HG02610 (cell line): ENCODE data around the gene ALDH18A1.
"Not testable (repeated sequence)": the region's sequence is repeated elsewhere in the genome, so short reads cannot be mapped to it uniquely, and the experiment has no call there.

Experiments
- ATAC-seq: cut with Tn5 transposase; IDR thresholded peaks from one replicate; pipeline ENCODE4 v1.9.1; 2021; ENCODE audit warnings: mild to moderate bottlenecking, moderate library complexity; ENCODE audit not compliant: unreplicated experiment

The ALDH18A1 gene

GRCh38 chr10:95651346-95652060 is 5.0 kb downstream of the ALDH18A1 start:
- no peak for ATAC-seq

- no peak for ATAC-seq
Measured at GRCh38 chr10:95650232-95650631, 6.3 kb downstream of the ALDH18A1 start.

DNA sequence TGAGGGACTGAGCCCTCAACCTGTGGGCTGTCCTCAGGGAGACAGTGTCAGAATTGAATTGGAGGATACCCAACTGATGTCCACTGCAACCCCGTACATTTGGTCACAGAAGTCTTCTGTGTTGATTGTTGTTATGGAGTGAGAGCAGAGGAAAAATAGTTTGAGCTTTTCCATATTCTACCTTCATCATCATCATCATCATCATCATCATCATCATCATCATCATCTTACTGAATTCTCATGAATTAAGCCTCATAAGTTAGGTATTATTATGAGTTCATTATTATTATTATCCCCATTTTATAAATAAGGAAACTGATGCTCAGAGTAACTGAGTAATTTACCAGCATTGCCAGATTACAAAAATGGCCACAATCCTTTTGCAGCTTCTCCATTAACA is 8.4 kb downstream of the ALDH18A1 start:
- no peak for ATAC-seq

DNA sequence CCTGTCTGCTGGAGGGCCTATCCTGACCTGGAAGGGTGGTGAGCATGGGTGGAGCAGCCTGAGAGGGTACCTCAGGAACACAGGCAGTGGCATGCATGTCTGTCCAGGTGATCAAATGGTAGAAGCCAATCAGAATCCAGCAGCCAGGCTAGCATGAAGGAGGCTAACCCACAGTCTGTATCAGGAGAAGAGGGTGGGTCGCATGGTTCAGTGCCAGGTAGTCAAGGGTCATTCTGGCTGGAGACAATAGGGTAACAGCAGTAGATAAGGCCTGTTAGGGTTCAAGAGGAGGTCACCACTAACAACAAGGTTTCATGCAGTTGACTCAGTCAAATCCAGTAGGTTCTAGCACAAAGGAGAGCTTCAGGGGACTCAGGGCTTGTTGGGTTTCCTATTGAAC is 10.4 kb downstream of the ALDH18A1 start:
- ATAC-seq: no peak

DNA sequence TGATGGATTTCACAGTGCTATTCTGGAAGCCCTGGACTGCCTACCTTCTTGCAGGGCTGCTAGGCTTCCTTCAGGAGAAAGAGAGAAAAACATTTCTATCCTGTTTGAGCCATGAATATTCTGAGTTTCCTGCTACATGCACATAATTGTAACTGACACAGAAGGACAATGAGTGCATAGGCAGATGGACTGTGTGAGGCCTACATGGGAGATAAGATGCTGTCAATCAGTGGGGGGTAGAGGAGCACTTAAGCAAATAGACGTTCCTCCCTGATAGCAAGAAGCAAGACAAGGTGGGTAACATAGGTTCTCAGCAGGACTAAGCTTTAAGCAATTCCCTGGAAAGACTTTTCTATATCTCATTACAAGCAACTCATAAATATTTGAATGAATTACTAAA is 11.6 kb downstream of the ALDH18A1 start:
- ATAC-seq: no peak

DNA sequence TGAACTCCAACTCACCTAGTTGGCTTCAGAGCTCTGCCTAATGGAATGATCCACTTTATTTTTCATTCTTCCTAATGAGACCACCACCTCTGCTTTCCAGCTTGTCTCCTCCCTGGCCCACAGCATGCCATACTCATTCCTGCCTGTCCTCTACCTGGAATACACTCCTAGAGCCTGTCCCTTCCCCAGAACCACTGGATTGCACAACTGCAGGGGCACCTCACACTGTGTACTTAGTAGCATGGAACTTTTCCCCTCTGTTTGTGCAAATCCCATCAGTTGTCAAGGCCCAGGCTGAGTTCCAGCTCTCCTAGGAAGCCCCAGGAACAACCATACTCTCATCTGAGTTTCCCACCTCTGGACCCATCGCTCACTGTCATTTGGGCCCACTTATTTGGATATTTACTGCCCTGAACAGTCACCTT is 15.6 kb downstream of the ALDH18A1 start:
- ATAC-seq: no peak

DNA sequence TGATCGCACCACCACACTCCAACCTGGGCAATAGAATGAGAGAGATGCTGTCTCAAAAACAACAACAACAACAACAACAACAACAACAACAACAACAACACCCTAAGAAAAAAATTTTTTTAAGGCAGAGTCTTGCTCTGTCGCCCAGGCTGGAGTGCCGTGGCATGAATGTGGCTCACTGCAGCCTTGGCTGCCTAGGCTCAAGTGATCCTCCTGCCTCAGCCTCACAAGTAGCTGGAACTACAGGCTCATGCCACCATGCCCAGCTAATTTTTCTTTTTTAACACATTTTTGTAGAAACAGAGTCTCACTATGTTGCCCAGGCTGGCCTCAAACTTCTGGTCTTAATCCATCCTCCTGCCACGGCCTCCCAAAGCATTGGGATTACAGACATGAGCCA is 18.6 kb downstream of the ALDH18A1 start:
- ATAC-seq: no peak

- no peak for ATAC-seq
Measured at GRCh38 chr10:95637140-95637539, 19.4 kb downstream of the ALDH18A1 start.

DNA sequence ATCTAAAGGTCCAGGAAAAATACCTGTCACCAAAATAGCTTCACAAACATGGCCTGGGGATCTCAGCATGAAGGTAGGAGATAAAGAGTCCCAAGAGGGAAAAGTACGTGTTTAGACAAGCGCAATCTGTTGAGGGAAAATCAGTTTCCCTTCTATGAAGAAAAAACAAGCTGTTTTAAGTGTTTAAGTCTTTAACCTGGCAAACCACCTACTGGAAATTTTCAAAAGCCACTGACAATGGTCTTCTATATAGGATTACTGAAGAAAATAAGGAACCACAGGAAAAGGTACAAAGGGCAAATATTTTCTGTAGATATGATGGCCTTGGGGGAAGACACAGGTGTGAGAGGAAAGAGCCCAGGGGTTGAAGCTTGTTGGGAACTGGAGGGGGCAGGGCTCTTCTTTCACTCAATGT is 21.2 kb downstream of the ALDH18A1 start:
- ATAC-seq: no peak

GRCh38 chr10:95628786-95629185 is 27.7 kb downstream of the ALDH18A1 start:
- ATAC-seq: no peak

DNA sequence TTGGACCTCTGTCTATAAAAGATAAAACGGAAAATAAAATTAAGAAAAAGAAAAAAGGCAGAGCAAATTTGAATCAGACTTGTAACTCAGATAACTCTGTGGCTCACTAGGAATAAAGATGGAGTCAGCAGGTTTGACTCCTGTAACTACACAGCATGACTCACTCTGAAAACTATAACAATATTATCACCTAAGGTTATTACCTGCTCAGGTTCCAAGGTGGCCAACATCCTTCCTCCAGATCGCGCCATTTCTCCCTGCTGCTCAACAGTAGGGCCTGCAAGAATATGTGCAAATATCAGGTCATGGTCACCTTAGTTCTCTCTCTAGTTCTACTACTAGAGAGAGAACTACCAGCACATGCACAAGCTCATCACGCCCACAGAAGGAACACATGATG is 30.0 kb downstream of the ALDH18A1 start:
- ATAC-seq: no peak

DNA sequence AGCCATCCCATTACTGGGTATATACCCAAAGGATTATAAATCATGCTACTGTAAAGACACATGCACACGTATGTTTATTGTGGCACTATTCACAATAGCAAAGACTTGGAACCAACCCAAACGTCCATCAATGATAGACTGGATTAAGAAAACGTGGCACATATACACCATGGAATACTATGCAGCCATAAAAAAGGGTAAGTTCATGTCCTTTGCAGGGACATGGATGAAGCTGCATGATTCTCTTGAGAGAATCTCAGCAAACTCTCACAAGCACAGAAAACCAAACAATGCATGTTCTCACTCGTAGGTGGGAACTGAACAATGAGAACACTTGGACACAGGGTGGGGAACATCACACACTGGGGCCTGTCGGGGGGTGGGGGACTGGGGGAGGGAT is 36.1 kb downstream of the ALDH18A1 start:
- not testable (repeated sequence) for ATAC-seq

DNA sequence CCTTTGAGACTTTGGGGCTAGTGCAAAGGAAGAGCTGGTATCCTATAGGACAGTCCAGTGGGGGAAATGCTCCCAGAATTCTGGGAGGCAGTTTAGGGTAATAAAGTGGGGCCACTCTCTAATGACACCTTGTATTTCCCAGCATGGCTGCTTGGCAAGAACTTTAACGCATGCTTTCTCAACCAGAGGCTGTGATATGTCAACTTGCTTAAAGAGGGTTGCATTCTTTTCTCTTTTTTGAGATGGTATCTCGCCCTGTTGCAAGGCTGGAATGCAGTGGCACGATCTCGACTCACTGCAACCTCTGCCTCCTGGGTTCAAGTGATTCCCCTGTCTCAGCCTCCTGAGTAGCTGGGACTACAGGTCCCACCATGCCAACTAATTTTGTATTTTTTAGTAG is 38.4 kb downstream of the ALDH18A1 start:
- ATAC-seq: no peak

GRCh38 chr10:95616446-95616845 is 40.1 kb downstream of the ALDH18A1 start:
- no peak for ATAC-seq

- no peak for ATAC-seq
Measured at GRCh38 chr10:95613330-95613729, 43.2 kb downstream of the ALDH18A1 start.

- no peak for ATAC-seq
Measured at GRCh38 chr10:95610727-95611126, 45.8 kb downstream of the ALDH18A1 start.

DNA sequence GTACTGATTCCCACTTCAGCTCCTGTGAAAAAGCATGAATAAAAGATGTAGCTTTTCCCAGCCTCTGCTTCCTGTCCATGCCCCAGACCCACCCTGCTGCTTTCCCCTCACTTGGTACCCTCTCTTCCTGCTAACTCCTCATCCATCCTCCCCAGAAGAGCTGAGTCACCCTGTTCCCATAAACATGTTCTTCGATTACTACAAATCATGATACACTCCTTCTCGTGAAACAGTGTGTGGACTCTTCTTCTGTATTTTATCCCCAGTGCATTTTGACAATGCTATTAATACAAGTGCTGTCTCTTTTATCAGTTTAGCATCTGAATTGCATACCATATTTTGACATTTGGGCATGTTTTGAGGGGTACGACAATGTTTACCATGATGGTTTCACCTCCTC is 49.6 kb downstream of the ALDH18A1 start:
- ATAC-seq: no peak

DNA sequence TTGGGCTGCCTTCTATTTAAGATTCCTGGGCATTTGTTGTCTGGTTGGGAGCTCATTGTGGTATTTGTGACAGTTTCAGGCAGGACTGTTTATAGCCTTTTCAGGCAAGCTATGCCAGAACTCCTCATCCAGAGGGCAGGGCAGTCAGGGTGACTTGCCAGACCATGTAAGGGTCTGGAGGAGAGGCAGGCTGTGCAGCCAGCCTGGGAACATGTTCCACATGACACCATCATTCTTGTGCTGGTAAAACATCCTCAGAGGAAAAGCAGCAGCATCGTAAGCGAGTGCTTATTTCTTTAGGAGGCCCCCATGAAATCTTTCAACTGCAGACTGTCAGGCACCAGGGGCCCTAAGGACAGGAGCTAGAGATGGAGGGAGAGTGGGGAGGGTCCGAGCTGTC is 51.3 kb downstream of the ALDH18A1 start:
- ATAC-seq: no peak

DNA sequence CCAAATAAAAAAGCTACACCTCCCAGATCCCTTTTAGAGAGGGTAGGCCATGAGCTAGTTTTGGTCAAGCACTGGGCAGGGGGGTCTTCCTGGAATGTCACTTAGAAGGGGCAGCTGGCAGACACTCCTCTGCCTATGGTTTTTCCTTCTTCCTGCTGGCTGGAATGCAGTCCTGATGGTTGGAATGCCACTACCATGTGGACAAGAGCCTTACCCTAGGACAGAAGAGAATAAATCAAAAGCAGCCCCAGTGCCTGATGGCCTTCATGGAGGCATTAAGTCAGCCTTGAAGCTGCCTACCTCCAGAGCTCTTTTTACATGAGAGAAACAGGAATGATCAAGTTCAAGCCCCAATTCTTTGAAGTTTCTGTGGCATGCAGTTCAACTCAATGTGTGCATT is 51.9 kb downstream of the ALDH18A1 start:
- no peak for ATAC-seq

DNA sequence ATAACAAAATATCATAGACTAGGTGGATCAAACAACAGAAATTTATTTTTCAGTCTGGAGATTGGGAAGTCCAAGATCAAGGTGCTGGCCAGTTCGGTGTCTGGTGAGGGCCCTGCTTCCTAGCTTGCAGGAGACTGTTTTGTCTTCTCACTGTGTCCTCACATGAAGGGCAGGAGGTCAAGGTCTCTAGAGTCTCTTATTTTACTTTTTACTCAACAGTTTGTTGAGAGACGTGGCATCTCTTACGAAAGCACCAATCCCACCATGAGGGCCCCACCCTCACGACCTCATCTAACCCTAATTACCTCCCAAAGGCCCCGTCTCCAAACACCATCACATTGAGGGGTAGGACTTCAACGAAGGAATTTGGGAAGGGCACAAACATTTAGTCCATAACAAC is 54.1 kb downstream of the ALDH18A1 start:
- no peak for ATAC-seq

DNA sequence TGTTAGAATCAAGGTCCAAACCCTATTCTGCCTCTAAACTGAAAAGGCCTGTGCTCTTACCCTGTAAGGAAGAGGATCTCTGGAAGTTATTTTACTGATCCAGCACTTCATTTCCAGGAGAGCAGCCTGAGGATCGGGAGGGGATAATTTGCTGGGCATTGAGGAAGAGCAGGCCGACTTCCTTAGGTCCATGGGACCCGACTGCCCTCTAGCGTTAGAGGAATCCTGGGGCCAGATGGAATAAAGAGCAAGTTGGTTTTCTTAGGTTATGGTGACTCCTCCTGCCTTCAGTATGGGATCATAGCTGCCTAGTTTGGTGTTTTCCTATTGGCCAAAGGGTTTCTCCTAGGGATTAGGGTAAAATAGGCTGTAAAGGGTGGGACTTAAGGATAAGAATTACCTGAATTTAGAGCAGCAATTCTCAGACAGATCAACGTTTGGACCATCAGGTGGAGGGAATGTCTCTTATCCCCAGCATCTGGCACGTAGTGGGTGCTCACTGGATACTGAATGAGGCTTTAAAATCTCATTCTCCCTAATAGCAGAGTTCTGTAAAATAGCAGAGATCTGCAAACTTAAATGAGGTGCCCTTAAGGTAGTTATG is 55.3 kb downstream of the ALDH18A1 start:
- ATAC-seq: peak; percentile 69

DNA sequence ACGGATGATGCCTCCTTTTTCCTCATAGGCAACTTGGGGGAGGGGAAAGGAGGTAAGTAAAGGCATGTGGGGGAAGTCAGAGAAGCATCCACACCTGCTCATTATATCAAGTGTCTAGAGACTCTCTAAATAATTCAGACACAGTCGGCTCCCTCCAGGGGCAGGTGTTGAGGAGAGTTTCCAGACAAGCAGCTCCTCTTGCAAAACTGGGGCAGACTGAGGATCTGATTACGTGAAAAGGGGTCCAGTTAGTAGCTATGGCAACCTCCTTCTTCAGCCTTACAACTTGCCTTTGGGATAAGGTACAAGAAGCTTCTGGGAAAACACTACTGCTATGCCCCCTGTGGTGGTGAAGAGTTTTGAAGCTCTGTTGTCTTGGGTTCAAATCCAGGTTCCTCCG is 56.4 kb downstream of the ALDH18A1 start:
- ATAC-seq: no peak

GRCh38 chr10:95597788-95598187 is 58.7 kb downstream of the ALDH18A1 start:
- ATAC-seq: no peak
